HG03103 (cell line): ENCODE data around the gene PAFAH1B1.
"Not testable (repeated sequence)": the region's sequence is repeated elsewhere in the genome, so short reads cannot be mapped to it uniquely, and the experiment has no call there.

ENCODE experiments used
- ATAC-seq: cut with Tn5 transposase; IDR thresholded peaks from one replicate; pipeline ENCODE4 v1.9.1; 2021; ENCODE audit warnings: low read depth; ENCODE audit not compliant: unreplicated experiment

PAFAH1B1 gene

GRCh38 chr17:2631211-2631610 lies 37.8 kb downstream of the PAFAH1B1 start:
- no peak for ATAC-seq

- ATAC-seq = no peak
These were observed 41.0 kb downstream of the PAFAH1B1 start for GRCh38 chr17:2634361-2634960.

- ATAC-seq = no peak
These were observed 41.8 kb downstream of the PAFAH1B1 start for GRCh38 chr17:2635241-2635640.

- no peak for ATAC-seq
These were observed 42.2 kb downstream of the PAFAH1B1 start for GRCh38 chr17:2635675-2636074.

- no peak for ATAC-seq
These were observed 42.9 kb downstream of the PAFAH1B1 start for GRCh38 chr17:2636169-2636930.

- no peak for ATAC-seq
These were observed 44.0 kb downstream of the PAFAH1B1 start for GRCh38 chr17:2637422-2637821.

GRCh38 chr17:2644971-2645370 lies 51.5 kb downstream of the PAFAH1B1 start:
- ATAC-seq = no peak

- no peak for ATAC-seq
These were observed 54.5 kb downstream of the PAFAH1B1 start for GRCh38 chr17:2647957-2648356.

- ATAC-seq = no peak
These were observed 55.7 kb downstream of the PAFAH1B1 start for GRCh38 chr17:2649191-2649590.

- ATAC-seq = not testable (repeated sequence)
These were observed 59.5 kb downstream of the PAFAH1B1 start for GRCh38 chr17:2652911-2653310.

- ATAC-seq = no peak
These were observed 62.1 kb downstream of the PAFAH1B1 start for GRCh38 chr17:2655546-2655945.

- no peak for ATAC-seq
These were observed 62.8 kb downstream of the PAFAH1B1 start for GRCh38 chr17:2656283-2656682.

GRCh38 chr17:2659337-2659736 lies 65.9 kb downstream of the PAFAH1B1 start:
- not testable (repeated sequence) for ATAC-seq

- not testable (repeated sequence) for ATAC-seq
These were observed 67.0 kb downstream of the PAFAH1B1 start for GRCh38 chr17:2660410-2660809.

- no peak for ATAC-seq
These were observed 78.6 kb downstream of the PAFAH1B1 start for GRCh38 chr17:2672026-2672425.

GRCh38 chr17:2679247-2679646 lies 85.8 kb downstream of the PAFAH1B1 start:
- ATAC-seq = not testable (repeated sequence)

GRCh38 chr17:2680961-2681360 lies 87.5 kb downstream of the PAFAH1B1 start:
- no peak for ATAC-seq

- no peak for ATAC-seq
These were observed 88.2 kb downstream of the PAFAH1B1 start for GRCh38 chr17:2681650-2682049.

- no peak for ATAC-seq
These were observed 88.9 kb downstream of the PAFAH1B1 start for GRCh38 chr17:2682176-2682938.

GRCh38 chr17:2683912-2684311 lies 90.5 kb downstream of the PAFAH1B1 start:
- no peak for ATAC-seq

- no peak for ATAC-seq
These were observed 91.1 kb downstream of the PAFAH1B1 start for GRCh38 chr17:2684549-2684948.
